Ishikawa (cell line): Measurements from ENCODE around the gene SSMEM1.
A peak's percentile ranks its signal among the peaks of the same experiment; 100 is the strongest.

Source experiments
- CEBPB ChIP-seq: IDR thresholded peaks from 2 replicates; pipeline ENCODE4 v1.6.1; 2012
- CREB1 ChIP-seq: IDR thresholded peaks from 2 replicates; pipeline ENCODE4 v1.6.1; 2012; ENCODE audit warnings: low read depth
- EGR1 ChIP-seq: IDR thresholded peaks from 2 replicates; pipeline ENCODE4 v1.6.1; 2012
- EP300 ChIP-seq: IDR thresholded peaks from 2 replicates; pipeline ENCODE4 v1.6.1; 2012; ENCODE audit warnings: borderline replicate concordance
- FOXM1 ChIP-seq: IDR thresholded peaks from 2 replicates; pipeline ENCODE4 v1.6.1; 2012; ENCODE audit warnings: low read depth, borderline replicate concordance
- MAX ChIP-seq: IDR thresholded peaks from 2 replicates; pipeline ENCODE4 v1.6.1; 2012
- NFIC ChIP-seq: IDR thresholded peaks from 2 replicates; pipeline ENCODE4 v1.6.1; 2012
- RAD21 ChIP-seq: IDR thresholded peaks from 2 replicates; pipeline ENCODE4 v1.6.1; 2012; ENCODE audit warnings: low read depth
- TAF1 ChIP-seq: IDR thresholded peaks from 2 replicates; pipeline ENCODE4 v1.6.1; 2012; ENCODE audit warnings: low read depth, mild to moderate bottlenecking
- TCF12 ChIP-seq: IDR thresholded peaks from 2 replicates; pipeline ENCODE4 v1.6.1; 2012; ENCODE audit warnings: low read depth
- TEAD4 ChIP-seq: IDR thresholded peaks from 2 replicates; pipeline ENCODE4 v1.6.1; 2012
- YY1 ChIP-seq: IDR thresholded peaks from 2 replicates; pipeline ENCODE4 v1.6.1; 2012; ENCODE audit warnings: low read depth
- ZBTB7A ChIP-seq: IDR thresholded peaks from 2 replicates; pipeline ENCODE4 v1.6.1; 2012; ENCODE audit warnings: low read depth
- TF ChIP-seq, protein P1 (sequence below): IDR thresholded peaks from 2 replicates; pipeline ENCODE4 v1.6.1; 2012
- TF ChIP-seq, protein P2 (sequence below): IDR thresholded peaks from 2 replicates; pipeline ENCODE4 v1.6.1; 2012; ENCODE audit warnings: low read depth, mild to moderate bottlenecking

Gene SSMEM1

DNA sequence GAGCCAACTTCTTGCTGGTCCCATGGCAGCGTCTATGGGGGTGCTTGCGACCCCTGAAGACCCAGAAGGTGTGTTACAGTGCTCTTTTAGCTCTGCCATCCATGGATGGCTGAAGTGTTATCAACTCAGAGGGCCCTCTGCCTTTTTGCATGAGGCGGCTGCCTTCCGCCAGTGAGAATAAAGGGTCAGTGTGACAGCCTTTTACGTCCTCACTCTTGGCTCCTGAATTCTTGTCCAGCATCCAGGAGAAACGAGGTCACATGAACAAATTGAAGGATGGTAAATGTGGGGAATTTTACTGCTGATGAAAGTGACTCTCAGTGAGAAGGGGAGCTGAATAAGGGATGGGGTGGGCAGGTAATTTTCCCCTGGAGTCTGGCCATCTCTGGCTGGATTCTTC lies 24.1 kb downstream of the SSMEM1 start:
- TF ChIP-seq ZBTB7A: no peak
- TF ChIP-seq MAX: no peak
- TF ChIP-seq RAD21: no peak
- no peak for TF ChIP-seq FOXM1
- no peak for TF ChIP-seq NFIC
- no peak for TF ChIP-seq EP300
- TF ChIP-seq, protein P1, sequence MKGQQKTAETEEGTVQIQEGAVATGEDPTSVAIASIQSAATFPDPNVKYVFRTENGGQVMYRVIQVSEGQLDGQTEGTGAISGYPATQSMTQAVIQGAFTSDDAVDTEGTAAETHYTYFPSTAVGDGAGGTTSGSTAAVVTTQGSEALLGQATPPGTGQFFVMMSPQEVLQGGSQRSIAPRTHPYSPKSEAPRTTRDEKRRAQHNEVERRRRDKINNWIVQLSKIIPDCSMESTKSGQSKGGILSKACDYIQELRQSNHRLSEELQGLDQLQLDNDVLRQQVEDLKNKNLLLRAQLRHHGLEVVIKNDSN: no peak
- TF ChIP-seq CREB1: no peak

DNA sequence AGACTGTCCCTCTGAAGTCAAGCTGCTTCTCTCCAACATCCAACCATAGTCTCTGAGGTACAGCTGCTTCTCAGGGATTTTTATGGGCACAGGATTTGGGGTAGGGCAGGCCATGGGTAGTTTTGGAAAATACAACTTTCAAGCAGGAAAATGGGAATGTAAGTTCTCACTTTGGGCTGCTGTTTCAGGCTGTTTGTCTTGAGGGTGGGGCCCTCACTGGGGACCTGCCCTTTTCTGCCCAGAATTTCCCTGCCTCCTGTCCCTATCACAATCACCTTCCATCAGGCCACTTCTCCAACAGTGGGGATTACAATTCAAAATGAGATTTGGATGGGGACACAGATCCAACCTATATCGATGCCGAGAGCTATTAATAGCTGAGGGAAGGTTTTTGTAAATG lies 24.5 kb downstream of the SSMEM1 start:
- TF ChIP-seq TAF1: no peak

GRCh38 chr7:130234078-130234477 lies 26.4 kb downstream of the SSMEM1 start:
- TF ChIP-seq CREB1 (no peak), NFIC (no peak), TAF1 (no peak), EP300 (no peak), TEAD4 (no peak)
- TF ChIP-seq, protein P2, sequence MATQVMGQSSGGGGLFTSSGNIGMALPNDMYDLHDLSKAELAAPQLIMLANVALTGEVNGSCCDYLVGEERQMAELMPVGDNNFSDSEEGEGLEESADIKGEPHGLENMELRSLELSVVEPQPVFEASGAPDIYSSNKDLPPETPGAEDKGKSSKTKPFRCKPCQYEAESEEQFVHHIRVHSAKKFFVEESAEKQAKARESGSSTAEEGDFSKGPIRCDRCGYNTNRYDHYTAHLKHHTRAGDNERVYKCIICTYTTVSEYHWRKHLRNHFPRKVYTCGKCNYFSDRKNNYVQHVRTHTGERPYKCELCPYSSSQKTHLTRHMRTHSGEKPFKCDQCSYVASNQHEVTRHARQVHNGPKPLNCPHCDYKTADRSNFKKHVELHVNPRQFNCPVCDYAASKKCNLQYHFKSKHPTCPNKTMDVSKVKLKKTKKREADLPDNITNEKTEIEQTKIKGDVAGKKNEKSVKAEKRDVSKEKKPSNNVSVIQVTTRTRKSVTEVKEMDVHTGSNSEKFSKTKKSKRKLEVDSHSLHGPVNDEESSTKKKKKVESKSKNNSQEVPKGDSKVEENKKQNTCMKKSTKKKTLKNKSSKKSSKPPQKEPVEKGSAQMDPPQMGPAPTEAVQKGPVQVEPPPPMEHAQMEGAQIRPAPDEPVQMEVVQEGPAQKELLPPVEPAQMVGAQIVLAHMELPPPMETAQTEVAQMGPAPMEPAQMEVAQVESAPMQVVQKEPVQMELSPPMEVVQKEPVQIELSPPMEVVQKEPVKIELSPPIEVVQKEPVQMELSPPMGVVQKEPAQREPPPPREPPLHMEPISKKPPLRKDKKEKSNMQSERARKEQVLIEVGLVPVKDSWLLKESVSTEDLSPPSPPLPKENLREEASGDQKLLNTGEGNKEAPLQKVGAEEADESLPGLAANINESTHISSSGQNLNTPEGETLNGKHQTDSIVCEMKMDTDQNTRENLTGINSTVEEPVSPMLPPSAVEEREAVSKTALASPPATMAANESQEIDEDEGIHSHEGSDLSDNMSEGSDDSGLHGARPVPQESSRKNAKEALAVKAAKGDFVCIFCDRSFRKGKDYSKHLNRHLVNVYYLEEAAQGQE: no peak
- TF ChIP-seq, protein P1: no peak

- TF ChIP-seq TEAD4: no peak
- TF ChIP-seq, protein P1: no peak
- no peak for TF ChIP-seq TCF12
- no peak for TF ChIP-seq RAD21
- no peak for TF ChIP-seq MAX
- no peak for TF ChIP-seq EGR1
- TF ChIP-seq CEBPB: no peak
- TF ChIP-seq YY1: no peak
- TF ChIP-seq ZBTB7A: no peak
- no peak for TF ChIP-seq FOXM1
- no peak for TF ChIP-seq TAF1
- no peak for TF ChIP-seq CREB1
- TF ChIP-seq EP300: no peak
Observed at GRCh38 chr7:130240240-130240639, 32.6 kb downstream of the SSMEM1 start.

DNA sequence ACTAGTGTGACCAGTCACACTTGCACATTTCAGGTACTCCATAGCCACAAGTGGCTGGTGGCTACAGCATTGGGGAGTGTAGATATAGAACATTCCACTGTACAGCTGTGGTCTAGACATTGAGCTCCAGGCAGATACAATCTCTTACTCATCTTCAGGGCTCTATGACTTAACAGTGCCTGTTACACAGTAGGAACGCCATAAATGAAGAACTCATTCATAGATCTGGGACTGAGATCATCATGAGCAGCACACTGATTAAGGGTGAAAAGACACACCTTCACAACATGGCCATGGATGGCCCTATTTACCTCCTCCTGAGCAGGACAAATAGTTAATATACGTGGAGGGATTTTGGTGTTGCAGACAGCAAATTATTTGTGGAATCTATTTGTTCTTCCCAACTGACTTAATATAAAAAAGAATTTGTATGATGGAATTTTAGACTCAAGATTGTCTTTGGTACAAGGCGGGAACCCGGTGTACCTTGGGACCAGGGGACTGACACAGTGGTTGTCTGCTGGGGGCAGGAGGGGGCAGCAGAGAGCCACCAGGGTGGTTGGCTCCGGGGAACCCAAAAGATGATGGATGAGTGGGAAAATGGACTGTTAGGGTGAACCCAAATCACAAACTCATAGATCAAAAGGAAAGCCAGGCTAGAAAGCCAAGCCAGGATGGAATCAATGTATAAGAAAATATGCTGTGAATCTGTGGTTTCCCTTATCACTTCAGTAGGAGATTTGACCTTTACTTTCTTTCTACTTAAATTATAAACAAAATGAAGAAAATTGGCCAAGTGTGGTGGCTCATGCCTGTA lies 34.7 kb downstream of the SSMEM1 start:
- TF ChIP-seq CREB1: no peak
- TF ChIP-seq RAD21: peak; percentile 97

DNA sequence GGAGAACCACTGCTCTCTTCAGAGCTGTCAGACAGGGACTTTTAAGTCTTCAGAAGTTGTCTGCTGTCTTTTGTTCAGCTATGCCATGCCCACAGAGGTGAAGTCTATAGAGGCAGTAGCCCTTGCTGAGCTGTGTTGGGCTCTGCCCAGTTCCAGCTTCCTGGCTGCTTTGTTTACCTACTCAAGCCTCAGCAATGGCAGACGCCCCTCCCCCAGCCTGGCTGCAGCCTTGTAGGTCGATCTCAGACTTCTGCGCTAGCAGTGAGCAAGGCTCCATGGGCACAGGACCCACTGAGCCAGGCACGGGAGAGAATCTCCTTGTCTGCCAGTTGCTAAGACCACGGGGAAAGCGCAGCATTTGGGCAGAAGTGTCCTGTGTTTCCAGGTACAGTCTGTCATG lies 46.9 kb downstream of the SSMEM1 start:
- TF ChIP-seq CEBPB (no peak), EGR1 (no peak), NFIC (no peak), MAX (no peak), EP300 (no peak), YY1 (no peak), RAD21 (no peak), TAF1 (no peak)
- TF ChIP-seq, protein P1: no peak
- TF ChIP-seq, protein P2: no peak
